Endothelial cell of umbilical vein (primary cell): ENCODE data around the gene TGFB1. TPM values are rescaled to one million over a fixed set of nuclear protein-coding genes. Genes with fewer than 3 reads are reported as not detected.

ENCODE experiments used
- BruUV-seq: library from RNA; stranded (reverse); fragments of 400-500 nt; replicated peaks from 2 replicates; lab custom pipeline; 2021; lab: Mats Ljungman, UMichigan
- CTCF ChIA-PET: fragments of 300-600, 350-600 bp; sonication (Branson Sonifier 250); formaldehyde crosslinking; loops from one replicate; lab custom pipeline; 2021; ENCODE audit warnings: antibody characterized with exemption, inconsistent platforms; lab: Charles Lee
- POLR2A ChIA-PET: fragments of 300-600, 350-600 bp; sonication (Branson Sonifier 250); formaldehyde crosslinking; loops from one replicate; lab custom pipeline; 2021; ENCODE audit warnings: antibody characterized with exemption, inconsistent platforms; lab: Charles Lee
- DNase-seq: peaks from one replicate; pipeline ENCODE4 v3.0.0-alpha.2; 2011; ENCODE audit warnings: low read depth, low spot score
- FAIRE-seq: peaks from 2 replicates; lab custom pipeline; 2011; peaks lifted over from hg19 to GRCh38; lab: Jason Lieb, UNC
- H2AFZ ChIP-seq: 2 replicates; pipeline ENCODE4 v1.6.0; 2012; ENCODE audit warnings: low read depth, low read length, control low read depth, inconsistent platforms
- H3K27ac ChIP-seq: 2 replicates; pipeline ENCODE4 v1.5.1; 2011; ENCODE audit warnings: low read depth, mild to moderate bottlenecking, control low read depth, low read length, moderate library complexity; ENCODE audit not compliant: insufficient read depth
- H3K27me3 ChIP-seq, 2 experiments: 2 replicates each; pipeline versions ENCODE4 v1.6.0 to v1.6.1; 2011; ENCODE audit warnings: low read length in 2 of 2, mixed read lengths in 1 of 2; ENCODE audit not compliant: control insufficient read depth in 2 of 2, insufficient read depth in 2 of 2
- H3K36me3 ChIP-seq, 2 experiments: 2 replicates in 1 of 2; 3 replicates in 1 of 2; pipeline ENCODE4 v1.5.1; 2011; ENCODE audit warnings: low read length in 2 of 2, mild to moderate bottlenecking in 1 of 2, moderate library complexity in 1 of 2; ENCODE audit not compliant: control insufficient read depth in 2 of 2, insufficient read depth in 2 of 2; ENCODE audit errors: extremely low read depth in 1 of 2
- H3K4me1 ChIP-seq: 3 replicates; pipeline ENCODE4 v1.5.1; 2011; ENCODE audit warnings: mild to moderate bottlenecking, low read length; ENCODE audit not compliant: control insufficient read depth, insufficient read depth; ENCODE audit errors: extremely low read depth
- H3K4me2 ChIP-seq: 2 replicates; pipeline ENCODE4 v1.6.1; 2011; ENCODE audit warnings: low read length, control low read depth, mixed read lengths; ENCODE audit not compliant: insufficient read depth
- H3K4me3 ChIP-seq, 3 experiments: fragments of 200-600 bp in 1 of 3; sonication (generic), shearing (Covaris generic) in 1 of 3; replicated peaks in 1 of 3; 2 replicates each; pipeline ENCODE4 v1.5.1; 2011 to 2016; ENCODE audit warnings: control low read depth in 3 of 3, low read length in 3 of 3, mild to moderate bottlenecking in 2 of 3, inconsistent platforms in 1 of 3, low read depth in 1 of 3, moderate library complexity in 1 of 3; ENCODE audit not compliant: insufficient read depth in 1 of 3
- H3K79me2 ChIP-seq: 2 replicates; pipeline ENCODE4 v1.6.0; 2012; ENCODE audit warnings: low read length, inconsistent platforms; ENCODE audit not compliant: control insufficient read depth, insufficient read depth
- H3K9ac ChIP-seq: replicated peaks from 2 replicates; pipeline ENCODE3; 2011; ENCODE audit warnings: low read length, control low read depth; ENCODE audit not compliant: insufficient read depth; ENCODE audit errors: extremely low read depth
- H3K9me1 ChIP-seq: replicated peaks from 3 replicates; pipeline ENCODE4 v1.6.0; 2011; ENCODE audit warnings: mild to moderate bottlenecking, low read length; ENCODE audit not compliant: control insufficient read depth, insufficient read depth; ENCODE audit errors: extremely low read depth
- H3K9me3 ChIP-seq: replicated peaks from 2 replicates; pipeline ENCODE4 v1.5.1; 2012; ENCODE audit warnings: low read length, inconsistent platforms; ENCODE audit not compliant: control insufficient read depth, insufficient read depth
- H4K20me1 ChIP-seq: replicated peaks from 2 replicates; pipeline ENCODE3; 2011; ENCODE audit warnings: mild to moderate bottlenecking, low read length; ENCODE audit not compliant: control insufficient read depth, insufficient read depth; ENCODE audit errors: extremely low read depth
- EZH2 ChIP-seq: IDR thresholded peaks from 2 replicates; pipeline ENCODE4 v1.6.1; 2012; ENCODE audit warnings: borderline replicate concordance, low read depth, mild to moderate bottlenecking, moderate library complexity, low read length, inconsistent platforms; ENCODE audit not compliant: severe bottlenecking
- FOS ChIP-seq: IDR thresholded peaks from 2 replicates; pipeline ENCODE4 v1.6.1; 2011; ENCODE audit warnings: mild to moderate bottlenecking, low read length, moderate library complexity, borderline replicate concordance; ENCODE audit not compliant: insufficient read depth
- GATA2 ChIP-seq: IDR thresholded peaks from 2 replicates; pipeline ENCODE4 v1.7.0; 2011; ENCODE audit warnings: low read depth, mild to moderate bottlenecking, moderate library complexity, mixed read lengths, low read length; ENCODE audit not compliant: insufficient read length, insufficient read depth
- JUN ChIP-seq: IDR thresholded peaks from 2 replicates; pipeline ENCODE4 v1.6.1; 2011; ENCODE audit warnings: borderline replicate concordance, low read depth; ENCODE audit not compliant: insufficient read length, insufficient read depth
- MYC ChIP-seq: IDR thresholded peaks from one replicate; pipeline ENCODE4 v1.6.1; 2011; ENCODE audit warnings: mild to moderate bottlenecking, low read depth, low read length
- POLR2A ChIP-seq: IDR thresholded peaks from 2 replicates; pipeline ENCODE4 v1.6.1; 2012; ENCODE audit warnings: low read depth, mild to moderate bottlenecking, control low read depth, low read length
- POLR2AphosphoS5 ChIP-seq: IDR thresholded peaks from 2 replicates; pipeline ENCODE4 v1.6.1; 2012; ENCODE audit warnings: low read depth, mild to moderate bottlenecking, control low read depth, low read length, moderate library complexity; ENCODE audit not compliant: insufficient read depth
- dilution Hi-C: fragments of 300-500 bp; cut with MboI; formaldehyde crosslinking; loops from one replicate; pipeline ENCODE4 v1.15.0; 2019; ENCODE audit warnings: low sequenced_read_pairs; ENCODE audit not compliant: extremely low pct_ligation_motif_present
- intact Hi-C: fragments of 100-400 bp; cut with micrococcal nuclease; formaldehyde crosslinking; loops from one replicate; pipeline ENCODE4 v1.10.0; 2022
- polyA plus RNA-seq, 4 experiments: library from polyadenylated mRNA; depleted of rRNA in 3 of 4; stranded (reverse) in 3 of 4; unstranded in 1 of 4; fragments of >200 nt; gene quantifications; 2 replicates each; pipeline versions ENCODE4 v1.2.1 to v1.2.3, GENCODE V29; 2011 to 2012; ENCODE audit warnings: missing spikeins in 1 of 4
- total RNA-seq: library from RNA; stranded (reverse); gene quantifications from 2 replicates; pipeline ENCODE4 v1.2.3, GENCODE V29; 2021
- TF ChIP-seq, protein P1 (sequence below): IDR thresholded peaks from 2 replicates; pipeline ENCODE4 v1.6.1; 2011; ENCODE audit not compliant: insufficient read depth, insufficient read length
- TF ChIP-seq, protein P2 (sequence below), 2 donors: IDR thresholded peaks; 1 replicate in 1 of 2; 2 replicates in 1 of 2; pipeline ENCODE4 v1.5.1; 2011; ENCODE audit warnings: low read length in 2 of 2, mild to moderate bottlenecking in 2 of 2, moderate library complexity in 2 of 2, control low read depth in 1 of 2, inconsistent platforms in 1 of 2, low read depth in 1 of 2; ENCODE audit not compliant: insufficient read depth in 1 of 2; ENCODE audit errors: extremely low read depth in 1 of 2

The TGFB1 gene
- total and polyA plus RNA-seq, 2 donors (not counting 3 experiments of a cell fraction or from before 2014, with no cell fraction given) = 64.4 to 250 TPM

DNA sequence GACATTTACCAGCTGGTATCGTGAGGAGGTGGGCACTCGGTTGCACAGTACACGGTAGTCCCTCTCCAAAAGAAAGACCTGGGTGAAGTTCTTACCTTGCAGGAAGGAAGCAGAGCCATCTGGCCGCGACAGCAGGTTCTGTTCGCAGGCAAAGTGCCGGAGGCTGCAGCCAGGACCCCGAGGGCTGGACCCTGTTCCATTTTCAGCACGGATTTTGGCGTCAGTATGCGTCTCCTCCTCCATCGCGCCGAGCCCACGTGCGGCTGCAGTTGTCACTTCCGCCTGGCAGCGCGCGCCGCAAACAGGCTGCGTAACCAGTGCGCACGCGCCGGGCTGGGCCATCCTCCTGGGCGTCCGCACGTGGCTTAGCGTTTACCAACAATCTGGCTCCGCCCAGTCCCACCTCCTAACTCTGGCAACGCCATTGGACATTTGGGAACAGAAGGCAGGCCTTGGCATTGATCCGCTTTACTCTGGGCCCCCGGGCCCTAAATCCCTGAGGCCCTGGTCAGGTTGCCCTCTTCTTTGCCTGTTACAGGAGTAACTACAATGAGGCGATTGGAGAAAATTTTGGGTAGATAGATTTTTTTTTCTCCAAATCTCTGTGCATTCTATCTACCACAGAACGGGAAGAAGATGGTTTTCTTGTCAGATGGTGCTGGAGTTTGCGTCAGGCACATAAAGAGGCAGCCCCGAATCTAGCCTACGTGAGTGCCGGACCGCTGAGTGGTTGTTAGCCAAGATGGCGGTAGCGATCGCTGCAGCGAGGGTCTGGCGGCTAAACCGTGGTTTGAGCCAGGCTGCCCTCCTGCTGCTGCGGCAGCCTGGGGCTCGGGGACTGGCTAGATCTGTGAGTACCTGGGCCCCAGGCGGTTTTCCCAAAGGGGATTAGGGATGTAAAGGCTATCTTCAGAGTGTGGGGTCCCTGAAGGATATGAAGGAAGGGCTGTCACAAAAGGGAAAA is 43.6 kb upstream of the TGFB1 start, which contains the start of the genes BCKDHA and EXOSC5:
Gene BCKDHA, plus strand, starts transcription at position 733 of the 964 bp plus-strand sequence. Its CDS starts 10 bp downstream, at position 743.
Gene EXOSC5, minus strand, starts transcription at position 274 of the 964 bp plus-strand sequence. Its CDS starts 31 bp downstream, at position 243.
- Histone ChIP-seq H3K9me3 (no peaks in the 10 kb centered on the region), H3K36me3 (no peaks in the 10 kb centered on the region), H2AFZ (peak within 1 kb of the TSS; percentile 71), H3K4me2 (peak within 1 kb of the TSS; percentile 82), H3K27ac (peak within 1 kb of the TSS; percentile 93), H3K9ac (peak within 1 kb of the TSS; percentile 94), H3K4me1 (peaks cover 29% of the 10 kb centered on the region), H3K9me1 (no peaks in the 10 kb centered on the region), H3K27me3 (no peaks in the 10 kb centered on the region), H4K20me1 (no peaks in the 10 kb centered on the region), H3K4me3 (peak within 1 kb of the TSS; percentile 79 to 95 (median 81)), H3K79me2 (peaks cover 6% of the 10 kb centered on the region)
- intact Hi-C loops = loop anchor here (1.0 to 2.0 kb wide), 6 partner anchors 19 to 75 kb away; partner anchors contain the start of genes B3GNT8, B9D2 and DMAC2
- DNase-seq (peak; percentile 100), FAIRE-seq (peak; percentile 99)
- POLR2A ChIA-PET = no interaction called here
- CTCF ChIA-PET = no interaction called here
- BruUV-seq = TSS peak; percentile 55
- dilution Hi-C loops = no loop called here
- TF ChIP-seq POLR2A = peak; percentile 43
- TF ChIP-seq POLR2AphosphoS5 = peak; percentile 61
- TF ChIP-seq, protein P1, sequence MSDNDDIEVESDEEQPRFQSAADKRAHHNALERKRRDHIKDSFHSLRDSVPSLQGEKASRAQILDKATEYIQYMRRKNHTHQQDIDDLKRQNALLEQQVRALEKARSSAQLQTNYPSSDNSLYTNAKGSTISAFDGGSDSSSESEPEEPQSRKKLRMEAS = peak; percentile 100
- no peak for TF ChIP-seq EZH2
- TF ChIP-seq GATA2 = no peak
- TF ChIP-seq, protein P2, sequence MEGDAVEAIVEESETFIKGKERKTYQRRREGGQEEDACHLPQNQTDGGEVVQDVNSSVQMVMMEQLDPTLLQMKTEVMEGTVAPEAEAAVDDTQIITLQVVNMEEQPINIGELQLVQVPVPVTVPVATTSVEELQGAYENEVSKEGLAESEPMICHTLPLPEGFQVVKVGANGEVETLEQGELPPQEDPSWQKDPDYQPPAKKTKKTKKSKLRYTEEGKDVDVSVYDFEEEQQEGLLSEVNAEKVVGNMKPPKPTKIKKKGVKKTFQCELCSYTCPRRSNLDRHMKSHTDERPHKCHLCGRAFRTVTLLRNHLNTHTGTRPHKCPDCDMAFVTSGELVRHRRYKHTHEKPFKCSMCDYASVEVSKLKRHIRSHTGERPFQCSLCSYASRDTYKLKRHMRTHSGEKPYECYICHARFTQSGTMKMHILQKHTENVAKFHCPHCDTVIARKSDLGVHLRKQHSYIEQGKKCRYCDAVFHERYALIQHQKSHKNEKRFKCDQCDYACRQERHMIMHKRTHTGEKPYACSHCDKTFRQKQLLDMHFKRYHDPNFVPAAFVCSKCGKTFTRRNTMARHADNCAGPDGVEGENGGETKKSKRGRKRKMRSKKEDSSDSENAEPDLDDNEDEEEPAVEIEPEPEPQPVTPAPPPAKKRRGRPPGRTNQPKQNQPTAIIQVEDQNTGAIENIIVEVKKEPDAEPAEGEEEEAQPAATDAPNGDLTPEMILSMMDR (IDR thresholded peaks at IDR 0.05; ENCODE audit: extremely low read depth in 1 of 2, insufficient read depth in 1 of 2, low read depth in 1 of 2, low read length in 2 of 2) = no peak
- TF ChIP-seq JUN = no peak
- TF ChIP-seq MYC = peak; percentile 97
- no peak for TF ChIP-seq FOS
